ENCODE measurements around the gene JMJD6.

DNA sequence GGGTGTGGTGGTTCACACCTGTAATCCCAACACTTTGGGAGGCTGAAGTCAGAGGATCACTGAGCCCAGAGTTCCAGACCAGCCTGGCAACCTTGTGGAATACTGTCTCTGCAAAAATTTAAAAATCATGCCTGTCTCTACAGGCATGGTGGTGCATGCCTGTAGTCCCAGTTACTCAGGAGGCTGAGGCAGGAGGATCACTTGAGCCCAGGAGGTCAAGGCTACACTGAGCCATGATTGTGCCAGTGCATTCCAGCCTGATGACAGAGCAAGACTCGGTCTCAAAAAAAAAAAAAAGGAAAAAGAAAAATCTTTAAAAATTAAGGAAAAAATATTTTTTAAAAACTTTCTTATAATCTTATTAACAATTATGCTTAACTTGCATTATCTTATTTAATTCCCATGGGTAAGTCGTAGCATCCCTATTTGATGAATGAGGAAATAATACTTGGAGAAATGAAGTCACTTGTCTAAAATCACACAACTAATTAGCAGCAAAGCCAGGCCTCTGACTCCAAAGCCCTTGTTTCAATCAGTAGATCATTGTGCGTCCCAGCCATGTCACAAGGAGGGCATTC, 25.1 kb upstream of the JMJD6 start:
- no peak for TF ChIP-seq U2AF2 (optimal IDR thresholded peaks at IDR 0.05; ENCODE audit: low read depth, low read length)
- TF ChIP-seq, protein P1, sequence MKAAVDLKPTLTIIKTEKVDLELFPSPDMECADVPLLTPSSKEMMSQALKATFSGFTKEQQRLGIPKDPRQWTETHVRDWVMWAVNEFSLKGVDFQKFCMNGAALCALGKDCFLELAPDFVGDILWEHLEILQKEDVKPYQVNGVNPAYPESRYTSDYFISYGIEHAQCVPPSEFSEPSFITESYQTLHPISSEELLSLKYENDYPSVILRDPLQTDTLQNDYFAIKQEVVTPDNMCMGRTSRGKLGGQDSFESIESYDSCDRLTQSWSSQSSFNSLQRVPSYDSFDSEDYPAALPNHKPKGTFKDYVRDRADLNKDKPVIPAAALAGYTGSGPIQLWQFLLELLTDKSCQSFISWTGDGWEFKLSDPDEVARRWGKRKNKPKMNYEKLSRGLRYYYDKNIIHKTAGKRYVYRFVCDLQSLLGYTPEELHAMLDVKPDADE (conservative IDR thresholded peaks at IDR 0.05; ENCODE audit: control insufficient read depth, low read depth, low read length) = no peak
- no peak for TF ChIP-seq ZNF121 (CRISPR knock-in tag; conservative IDR thresholded peaks at IDR 0.05)
- no peak for TF ChIP-seq FOXK1 (CRISPR knock-in tag; IDR thresholded peaks at IDR 0.05; ENCODE audit: borderline replicate concordance)
- no peak for TF ChIP-seq POLR2A (conservative IDR thresholded peaks at IDR 0.05)
- no peak for TF ChIP-seq JUNB (CRISPR knock-in tag; conservative IDR thresholded peaks at IDR 0.05)
- no peak for TF ChIP-seq RAD21 (CRISPR knock-in tag; conservative IDR thresholded peaks at IDR 0.05 in 1 of 2, IDR thresholded peaks at IDR 0.05 in 1 of 2)
- TF ChIP-seq FOXM1 (IDR thresholded peaks at IDR 0.05; ENCODE audit: low read depth) = no peak
- no peak for TF ChIP-seq FOXM1 (CRISPR knock-in tag; IDR thresholded peaks at IDR 0.05; ENCODE audit: low read depth)
- no peak for TF ChIP-seq PURB (CRISPR knock-in tag; IDR thresholded peaks at IDR 0.05; ENCODE audit: low read depth)
- TF ChIP-seq, protein P2, sequence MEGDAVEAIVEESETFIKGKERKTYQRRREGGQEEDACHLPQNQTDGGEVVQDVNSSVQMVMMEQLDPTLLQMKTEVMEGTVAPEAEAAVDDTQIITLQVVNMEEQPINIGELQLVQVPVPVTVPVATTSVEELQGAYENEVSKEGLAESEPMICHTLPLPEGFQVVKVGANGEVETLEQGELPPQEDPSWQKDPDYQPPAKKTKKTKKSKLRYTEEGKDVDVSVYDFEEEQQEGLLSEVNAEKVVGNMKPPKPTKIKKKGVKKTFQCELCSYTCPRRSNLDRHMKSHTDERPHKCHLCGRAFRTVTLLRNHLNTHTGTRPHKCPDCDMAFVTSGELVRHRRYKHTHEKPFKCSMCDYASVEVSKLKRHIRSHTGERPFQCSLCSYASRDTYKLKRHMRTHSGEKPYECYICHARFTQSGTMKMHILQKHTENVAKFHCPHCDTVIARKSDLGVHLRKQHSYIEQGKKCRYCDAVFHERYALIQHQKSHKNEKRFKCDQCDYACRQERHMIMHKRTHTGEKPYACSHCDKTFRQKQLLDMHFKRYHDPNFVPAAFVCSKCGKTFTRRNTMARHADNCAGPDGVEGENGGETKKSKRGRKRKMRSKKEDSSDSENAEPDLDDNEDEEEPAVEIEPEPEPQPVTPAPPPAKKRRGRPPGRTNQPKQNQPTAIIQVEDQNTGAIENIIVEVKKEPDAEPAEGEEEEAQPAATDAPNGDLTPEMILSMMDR (IDR thresholded peaks at IDR 0.05 in 2 of 3, conservative IDR thresholded peaks at IDR 0.05 in 1 of 3; ENCODE audit: insufficient read depth in 2 of 3, low read depth in 1 of 3, low read length in 3 of 3) = no peak
- TF ChIP-seq CREB1 (IDR thresholded peaks at IDR 0.05) = no peak
- no peak for TF ChIP-seq CREB1 (CRISPR knock-in tag; IDR thresholded peaks at IDR 0.05)
- TF ChIP-seq ZBED1 (IDR thresholded peaks at IDR 0.05) = no peak
- TF ChIP-seq ZKSCAN1 (IDR thresholded peaks at IDR 0.05; ENCODE audit: low read depth, low read length) = no peak
